GM18867 (cell line): Measurements from ENCODE around the gene TAGLN.

Experiments used
- ATAC-seq: cut with Tn5 transposase; IDR thresholded peaks from one replicate; pipeline ENCODE4 v1.9.1; 2021; ENCODE audit warnings: mild to moderate bottlenecking, moderate library complexity; ENCODE audit not compliant: unreplicated experiment

Gene TAGLN

GRCh38 chr11:117229931-117230285, 30.7 kb downstream of the TAGLN start:
- ATAC-seq = no peak

GRCh38 chr11:117230286-117230961, 31.3 kb downstream of the TAGLN start:
- ATAC-seq = peak; percentile 33

GRCh38 chr11:117230999-117231841, 32.0 kb downstream of the TAGLN start:
- ATAC-seq = no peak

GRCh38 chr11:117231842-117232091, 32.6 kb downstream of the TAGLN start, which contains the start of gene PCSK7:
TSS of gene PCSK7 (minus strand) at chr11:117232073. CDS start at chr11:117229844, 2,229 bp downstream.
- ATAC-seq = no peak

GRCh38 chr11:117232092-117232878, 33.1 kb downstream of the TAGLN start, which contains the start of gene RNF214:
TSS of gene RNF214 (plus strand) at chr11:117232671. CDS start at chr11:117234273, 1,602 bp downstream.
- ATAC-seq = peak; percentile 67

GRCh38 chr11:117232911-117233409, 33.8 kb downstream of the TAGLN start:
- no peak for ATAC-seq

- no peak for ATAC-seq
Measured at GRCh38 chr11:117238221-117238620, 39.1 kb downstream of the TAGLN start.

GRCh38 chr11:117239295-117239694, 40.1 kb downstream of the TAGLN start:
- ATAC-seq = no peak

GRCh38 chr11:117248341-117248740, 49.2 kb downstream of the TAGLN start:
- ATAC-seq = no peak

- no peak for ATAC-seq
Measured at GRCh38 chr11:117249571-117249970, 50.4 kb downstream of the TAGLN start.

GRCh38 chr11:117251506-117251905, 52.3 kb downstream of the TAGLN start:
- no peak for ATAC-seq

GRCh38 chr11:117255966-117256365, 56.8 kb downstream of the TAGLN start:
- no peak for ATAC-seq

- no peak for ATAC-seq
Measured at GRCh38 chr11:117256573-117256972, 57.4 kb downstream of the TAGLN start.
